ENCODE data around the gene BPIFB1.

GRCh38 chr20:33263784-33264183, 19.2 kb upstream of the BPIFB1 start:
- TF ChIP-seq CTCF (IDR thresholded peaks at IDR 0.05) (no peak), POLR2A (IDR thresholded peaks at IDR 0.05) (no peak)
